ENCODE data around the gene HOXA13.

The HOXA13 gene

GRCh38 chr7:27194686-27195379 lies 5.1 kb downstream of the HOXA13 start:
- H3K4me3 ChIP-seq (ENCODE audit: low read length) = no peak overlapping the region
- TF ChIP-seq CTCF (IDR thresholded peaks at IDR 0.05; ENCODE audit: insufficient read depth, low read depth, low read length, missing control alignments) = no peak
- no peak for DNase-seq (ENCODE audit: low read depth)

- no peak for TF ChIP-seq CTCF (IDR thresholded peaks at IDR 0.05; ENCODE audit: insufficient read depth, low read depth, low read length, missing control alignments)
- H3K4me3 ChIP-seq (ENCODE audit: low read length) = no peak overlapping the region
- no peak for DNase-seq (ENCODE audit: low read depth)
Observed at GRCh38 chr7:27194002-27194352, 5.9 kb downstream of the HOXA13 start.

- no peak overlapping the region for H3K4me3 ChIP-seq (ENCODE audit: low read length)
- DNase-seq (ENCODE audit: low read depth) = no peak
- TF ChIP-seq CTCF (IDR thresholded peaks at IDR 0.05; ENCODE audit: insufficient read depth, low read depth, low read length, missing control alignments) = no peak
Observed at GRCh38 chr7:27193335-27194001, 6.4 kb downstream of the HOXA13 start.

- no peak overlapping the region for H3K4me3 ChIP-seq (ENCODE audit: low read length)
- no peak for TF ChIP-seq CTCF (IDR thresholded peaks at IDR 0.05; ENCODE audit: insufficient read depth, low read depth, low read length, missing control alignments)
Observed at GRCh38 chr7:27192546-27193334, 7.2 kb downstream of the HOXA13 start.

GRCh38 chr7:27191833-27192545 lies 7.9 kb downstream of the HOXA13 start:
- DNase-seq (ENCODE audit: low read depth) = no peak
- no peak for TF ChIP-seq CTCF (IDR thresholded peaks at IDR 0.05; ENCODE audit: insufficient read depth, low read depth, low read length, missing control alignments)
- H3K4me3 ChIP-seq (ENCODE audit: low read length) = no peak overlapping the region

More at GRCh38 chr7:27192546-27193334, 7.2 kb downstream of the HOXA13 start:
- DNase-seq (ENCODE audit: low read depth) = no peak

GRCh38 chr7:27191161-27191731 lies 8.6 kb downstream of the HOXA13 start:
- DNase-seq (ENCODE audit: low read depth) = no peak
- TF ChIP-seq CTCF (IDR thresholded peaks at IDR 0.05; ENCODE audit: insufficient read depth, low read depth, low read length, missing control alignments) = no peak
- H3K4me3 ChIP-seq (ENCODE audit: low read length) = no peak overlapping the region
